Left ventricle myocardium inferior (tissue), 1 donor: ENCODE results near the gene HDDC3. TPM values are rescaled to one million over a fixed set of nuclear protein-coding genes. Genes with fewer than 3 reads are reported as not detected.
A peak's percentile ranks its signal among the peaks of the same experiment; 100 is the strongest.

Experiments used
- DNase-seq: peaks from one replicate; pipeline ENCODE4 v3.0.0-alpha.2; 2020
- H3K27ac ChIP-seq: fragments of 200-600 bp; replicated peaks from 2 replicates; pipeline ENCODE4 v1.8.0; 2021
- H3K27me3 ChIP-seq: fragments of 200-600 bp; 2 replicates; pipeline ENCODE4 v1.8.0; 2021; ENCODE audit warnings: low read depth
- H3K36me3 ChIP-seq: fragments of 200-600 bp; 2 replicates; pipeline ENCODE4 v1.8.0; 2021
- H3K4me1 ChIP-seq: fragments of 200-600 bp; 2 replicates; pipeline ENCODE4 v1.8.0; 2021
- H3K4me3 ChIP-seq: fragments of 200-600 bp; 2 replicates; pipeline ENCODE4 v1.8.0; 2021; ENCODE audit warnings: mild to moderate bottlenecking, moderate library complexity
- H3K9me3 ChIP-seq: fragments of 200-600 bp; replicated peaks from 2 replicates; pipeline ENCODE4 v1.8.0; 2021
- CTCF ChIP-seq: fragments of 200-600 bp; IDR thresholded peaks from 2 replicates; pipeline ENCODE4 v1.8.0; 2021; ENCODE audit warnings: antibody characterized with exemption, mild to moderate bottlenecking, borderline replicate concordance
- intact Hi-C: fragments of 100-400 bp; cut with micrococcal nuclease; formaldehyde crosslinking; loops from one replicate; pipeline ENCODE4 v1.11.0; 2022
- total RNA-seq: library from RNA; stranded (reverse); fragmentation: NEBNext Ultra II Directional; extraction: Animal tissue kit (Norgen Biotek cat#: 25700); gene quantifications from one replicate; pipeline ENCODE4 v1.2.1, GENCODE V29; 2021
- donor health status: DM: no; HTN: yes; CAD: no; lungs with severe emphysema.

Gene HDDC3
- total RNA-seq, 1 donor from 2014 or later = 12.7 TPM

- H3K4me3 ChIP-seq = no peak overlapping the region
- H3K9me3 ChIP-seq = no peaks in the 10 kb centered on the region
- intact Hi-C loops = no loop called here
- peaks cover 58% of the 10 kb centered on the region for H3K4me1 ChIP-seq
- no peak for DNase-seq
- peak overlapping the region; percentile 71 for H3K27ac ChIP-seq
- H3K36me3 ChIP-seq = peaks cover 48% of the 10 kb centered on the region
- TF ChIP-seq CTCF = no peak
- no peaks in the 10 kb centered on the region for H3K27me3 ChIP-seq
These were observed 28.1 kb upstream of the HDDC3 start for GRCh38 chr15:90960298-90961091.

- peaks cover 46% of the 10 kb centered on the region for H3K36me3 ChIP-seq
- no peak for TF ChIP-seq CTCF
- H3K27me3 ChIP-seq = no peaks in the 10 kb centered on the region
- no peaks in the 10 kb centered on the region for H3K9me3 ChIP-seq
- H3K27ac ChIP-seq = peak overlapping the region; percentile 71
- intact Hi-C loops = no loop called here
- peaks cover 64% of the 10 kb centered on the region for H3K4me1 ChIP-seq
- no peak overlapping the region for H3K4me3 ChIP-seq
- DNase-seq = peak; percentile 69
These were observed 27.5 kb upstream of the HDDC3 start for GRCh38 chr15:90959894-90960293.

- Histone ChIP-seq H3K27ac (peak overlapping the region; percentile 71), H3K4me1 (peaks cover 71% of the 10 kb centered on the region), H3K36me3 (peaks cover 42% of the 10 kb centered on the region), H3K4me3 (no peak overlapping the region), H3K27me3 (no peaks in the 10 kb centered on the region), H3K9me3 (no peaks in the 10 kb centered on the region)
- DNase-seq = no peak
- no peak for TF ChIP-seq CTCF
- intact Hi-C loops = no loop called here
These were observed 26.8 kb upstream of the HDDC3 start for GRCh38 chr15:90959028-90959595.

GRCh38 chr15:90957791-90958190, 25.4 kb upstream of the HDDC3 start:
- H3K4me1 ChIP-seq = peaks cover 71% of the 10 kb centered on the region
- H3K9me3 ChIP-seq = no peaks in the 10 kb centered on the region
- peaks cover 41% of the 10 kb centered on the region for H3K36me3 ChIP-seq
- intact Hi-C loops = no loop called here
- no peak for TF ChIP-seq CTCF
- H3K27ac ChIP-seq = no peak overlapping the region
- H3K4me3 ChIP-seq = peak overlapping the region; percentile 84
- no peak for DNase-seq
- no peaks in the 10 kb centered on the region for H3K27me3 ChIP-seq

GRCh38 chr15:90957031-90957790, 24.9 kb upstream of the HDDC3 start:
- peaks cover 41% of the 10 kb centered on the region for H3K36me3 ChIP-seq
- TF ChIP-seq CTCF = no peak
- peak overlapping the region; percentile 73 for H3K27ac ChIP-seq
- H3K4me3 ChIP-seq = peak overlapping the region; percentile 84
- no peaks in the 10 kb centered on the region for H3K27me3 ChIP-seq
- intact Hi-C loops = no loop called here
- peaks cover 71% of the 10 kb centered on the region for H3K4me1 ChIP-seq
- DNase-seq = no peak
- H3K9me3 ChIP-seq = no peaks in the 10 kb centered on the region
